A549 (cell line): ENCODE measurements around the gene MED23.

Experiments
- BHLHE40 ChIP-seq: IDR thresholded peaks from 2 replicates; pipeline ENCODE4 v1.6.1; 2012; ENCODE audit warnings: low read depth, low read length, inconsistent platforms
- CTCF ChIP-seq: fragments of >200 bp; sonication (Bioruptor Twin); formaldehyde crosslinking; IDR thresholded peaks from 3 replicates; pipeline ENCODE4 v1.5.1; 2016
- EP300 ChIP-seq, 2 experiments: fragments of >200 bp; sonication (Bioruptor Twin); formaldehyde crosslinking; IDR thresholded peaks; 2 replicates in 1 of 2; 3 replicates in 1 of 2; pipeline ENCODE4 v1.6.1; 2016 to 2017
- POLR2A ChIP-seq: IDR thresholded peaks from 2 replicates; pipeline ENCODE4 v1.6.1; 2012; ENCODE audit warnings: mild to moderate bottlenecking, low read length
- SREBF2 ChIP-seq: fragments of 450-650 bp; IDR thresholded peaks from 2 replicates; pipeline ENCODE4 v1.6.1; 2014; ENCODE audit warnings: mild to moderate bottlenecking, moderate library complexity
- ZFP36 ChIP-seq: fragments of 450-650 bp; IDR thresholded peaks from 2 replicates; pipeline ENCODE4 v1.6.1; 2014; ENCODE audit warnings: borderline replicate concordance; ENCODE audit not compliant: partially characterized antibody

DNA sequence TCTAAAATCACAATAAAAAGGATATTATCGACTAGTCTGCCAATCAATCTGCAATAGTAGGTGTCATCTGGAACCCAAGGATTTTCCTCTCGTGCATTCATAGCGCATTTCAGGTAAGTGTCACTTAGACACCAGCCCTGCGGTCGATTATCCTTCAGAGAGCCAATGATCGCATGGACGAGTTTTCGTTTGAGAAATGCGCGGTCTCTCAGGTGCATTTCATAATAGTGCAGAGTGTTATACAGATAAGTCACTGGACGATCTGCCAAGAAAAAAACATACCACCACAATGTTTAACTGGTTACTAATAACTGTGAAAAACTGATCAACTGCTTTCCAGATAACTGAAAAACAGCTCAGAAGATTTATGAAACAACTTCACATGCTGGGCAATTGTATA lies 34.0 kb downstream of the MED23 start:
- TF ChIP-seq BHLHE40: no peak
- no peak for TF ChIP-seq CTCF
- TF ChIP-seq ZFP36: no peak
- TF ChIP-seq SREBF2: no peak
- no peak for TF ChIP-seq POLR2A
- no peak for TF ChIP-seq EP300 (IDR thresholded peaks at IDR 0.05)
